HEK293 (cell line): ENCODE data around the gene SNAPC4.

Source experiments
- ATF2 ChIP-seq: fragments of 450-650 bp; formaldehyde crosslinking; IDR thresholded peaks from 2 replicates; pipeline ENCODE4 v1.5.1; 2016; ENCODE audit warnings: missing biosample characterization, missing genetic modification characterization, low read depth
- SCRT2 ChIP-seq: fragments of 450-650 bp; formaldehyde crosslinking; IDR thresholded peaks from 2 replicates; pipeline ENCODE4 v1.5.1; 2016; ENCODE audit warnings: missing biosample characterization, missing genetic modification characterization
- SP3 ChIP-seq: fragments of 450-650 bp; formaldehyde crosslinking; IDR thresholded peaks from 2 replicates; pipeline ENCODE4 v1.5.1; 2016; ENCODE audit warnings: missing biosample characterization, missing genetic modification characterization
- YY1 ChIP-seq: fragments of 450-650 bp; formaldehyde crosslinking; IDR thresholded peaks from 2 replicates; pipeline ENCODE4 v1.5.1; 2018; ENCODE audit warnings: missing biosample characterization, missing genetic modification characterization
- ZBTB1 ChIP-seq: fragments of 450-650 bp; formaldehyde crosslinking; IDR thresholded peaks from 2 replicates; pipeline ENCODE4 v1.5.1; 2016; ENCODE audit warnings: missing biosample characterization, missing genetic modification characterization
- ZNF133 ChIP-seq: fragments of 450-650 bp; formaldehyde crosslinking; IDR thresholded peaks from 2 replicates; pipeline ENCODE4 v1.5.1; 2016; ENCODE audit warnings: missing biosample characterization, missing genetic modification characterization
- ZNF138 ChIP-seq: fragments of 450-650 bp; formaldehyde crosslinking; IDR thresholded peaks from 2 replicates; pipeline ENCODE4 v1.5.1; 2016; ENCODE audit warnings: missing biosample characterization, missing genetic modification characterization, borderline replicate concordance
- ZNF175 ChIP-seq: fragments of 450-650 bp; formaldehyde crosslinking; IDR thresholded peaks from 2 replicates; pipeline ENCODE4 v1.5.1; 2016; ENCODE audit warnings: missing biosample characterization, missing genetic modification characterization
- ZNF549 ChIP-seq: fragments of 450-650 bp; IDR thresholded peaks from 2 replicates; pipeline ENCODE4 v1.5.1; 2018; ENCODE audit warnings: missing biosample characterization, missing genetic modification characterization, mild to moderate bottlenecking, inconsistent platforms, moderate library complexity
- ZNF558 ChIP-seq: fragments of 450-650 bp; formaldehyde crosslinking; IDR thresholded peaks from 2 replicates; pipeline ENCODE4 v1.5.1; 2016; ENCODE audit warnings: missing biosample characterization, missing genetic modification characterization
- TF ChIP-seq, protein P1 (sequence below): fragments of 450-650 bp; formaldehyde crosslinking; IDR thresholded peaks from 2 replicates; pipeline ENCODE4 v1.5.1; 2016; ENCODE audit warnings: missing biosample characterization, missing genetic modification characterization
- TF ChIP-seq, protein P2 (sequence below): fragments of 450-650 bp; formaldehyde crosslinking; IDR thresholded peaks from 2 replicates; pipeline ENCODE4 v1.5.1; 2016; ENCODE audit warnings: missing biosample characterization, missing genetic modification characterization

GRCh38 chr9:136445799-136446198, 45.8 kb upstream of the SNAPC4 start:
- TF ChIP-seq ZNF175 (tag by site-specific recombination), result no peak
- TF ChIP-seq, protein P1, sequence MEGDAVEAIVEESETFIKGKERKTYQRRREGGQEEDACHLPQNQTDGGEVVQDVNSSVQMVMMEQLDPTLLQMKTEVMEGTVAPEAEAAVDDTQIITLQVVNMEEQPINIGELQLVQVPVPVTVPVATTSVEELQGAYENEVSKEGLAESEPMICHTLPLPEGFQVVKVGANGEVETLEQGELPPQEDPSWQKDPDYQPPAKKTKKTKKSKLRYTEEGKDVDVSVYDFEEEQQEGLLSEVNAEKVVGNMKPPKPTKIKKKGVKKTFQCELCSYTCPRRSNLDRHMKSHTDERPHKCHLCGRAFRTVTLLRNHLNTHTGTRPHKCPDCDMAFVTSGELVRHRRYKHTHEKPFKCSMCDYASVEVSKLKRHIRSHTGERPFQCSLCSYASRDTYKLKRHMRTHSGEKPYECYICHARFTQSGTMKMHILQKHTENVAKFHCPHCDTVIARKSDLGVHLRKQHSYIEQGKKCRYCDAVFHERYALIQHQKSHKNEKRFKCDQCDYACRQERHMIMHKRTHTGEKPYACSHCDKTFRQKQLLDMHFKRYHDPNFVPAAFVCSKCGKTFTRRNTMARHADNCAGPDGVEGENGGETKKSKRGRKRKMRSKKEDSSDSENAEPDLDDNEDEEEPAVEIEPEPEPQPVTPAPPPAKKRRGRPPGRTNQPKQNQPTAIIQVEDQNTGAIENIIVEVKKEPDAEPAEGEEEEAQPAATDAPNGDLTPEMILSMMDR (tag by site-specific recombination), result no peak
- no peak for TF ChIP-seq ZNF138 (tag by site-specific recombination)
- TF ChIP-seq SP3, result no peak
- TF ChIP-seq ZNF549 (tag by site-specific recombination), result no peak
- no peak for TF ChIP-seq YY1 (tag by site-specific recombination)
- TF ChIP-seq ZNF558 (tag by site-specific recombination), result no peak
- TF ChIP-seq ATF2 (tag by site-specific recombination), result no peak
- no peak for TF ChIP-seq ZBTB1 (tag by site-specific recombination)
- no peak for TF ChIP-seq SCRT2 (tag by site-specific recombination)
- TF ChIP-seq, protein P2, sequence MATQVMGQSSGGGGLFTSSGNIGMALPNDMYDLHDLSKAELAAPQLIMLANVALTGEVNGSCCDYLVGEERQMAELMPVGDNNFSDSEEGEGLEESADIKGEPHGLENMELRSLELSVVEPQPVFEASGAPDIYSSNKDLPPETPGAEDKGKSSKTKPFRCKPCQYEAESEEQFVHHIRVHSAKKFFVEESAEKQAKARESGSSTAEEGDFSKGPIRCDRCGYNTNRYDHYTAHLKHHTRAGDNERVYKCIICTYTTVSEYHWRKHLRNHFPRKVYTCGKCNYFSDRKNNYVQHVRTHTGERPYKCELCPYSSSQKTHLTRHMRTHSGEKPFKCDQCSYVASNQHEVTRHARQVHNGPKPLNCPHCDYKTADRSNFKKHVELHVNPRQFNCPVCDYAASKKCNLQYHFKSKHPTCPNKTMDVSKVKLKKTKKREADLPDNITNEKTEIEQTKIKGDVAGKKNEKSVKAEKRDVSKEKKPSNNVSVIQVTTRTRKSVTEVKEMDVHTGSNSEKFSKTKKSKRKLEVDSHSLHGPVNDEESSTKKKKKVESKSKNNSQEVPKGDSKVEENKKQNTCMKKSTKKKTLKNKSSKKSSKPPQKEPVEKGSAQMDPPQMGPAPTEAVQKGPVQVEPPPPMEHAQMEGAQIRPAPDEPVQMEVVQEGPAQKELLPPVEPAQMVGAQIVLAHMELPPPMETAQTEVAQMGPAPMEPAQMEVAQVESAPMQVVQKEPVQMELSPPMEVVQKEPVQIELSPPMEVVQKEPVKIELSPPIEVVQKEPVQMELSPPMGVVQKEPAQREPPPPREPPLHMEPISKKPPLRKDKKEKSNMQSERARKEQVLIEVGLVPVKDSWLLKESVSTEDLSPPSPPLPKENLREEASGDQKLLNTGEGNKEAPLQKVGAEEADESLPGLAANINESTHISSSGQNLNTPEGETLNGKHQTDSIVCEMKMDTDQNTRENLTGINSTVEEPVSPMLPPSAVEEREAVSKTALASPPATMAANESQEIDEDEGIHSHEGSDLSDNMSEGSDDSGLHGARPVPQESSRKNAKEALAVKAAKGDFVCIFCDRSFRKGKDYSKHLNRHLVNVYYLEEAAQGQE (tag by site-specific recombination), result no peak
- no peak for TF ChIP-seq ZNF133 (tag by site-specific recombination)
